NOMO-1 (cell line): ENCODE results near the gene EDN3.

Source experiments
- DNase-seq, 2 experiments: peaks; one replicate each; lab custom pipeline; 2025; ENCODE audit not compliant: unreplicated experiment in 2 of 2; lab: John Stamatoyannopoulos, UW

EDN3 gene

GRCh38 chr20:59360934-59361333, 60.5 kb downstream of the EDN3 start:
- no peak for DNase-seq

- DNase-seq: no peak
Observed at GRCh38 chr20:59361411-59361810, 61.0 kb downstream of the EDN3 start.

- DNase-seq: no peak
Observed at GRCh38 chr20:59363101-59363500, 62.7 kb downstream of the EDN3 start.

GRCh38 chr20:59364611-59365010, 64.2 kb downstream of the EDN3 start:
- no peak for DNase-seq

- no peak for DNase-seq
Observed at GRCh38 chr20:59365611-59366285, 65.3 kb downstream of the EDN3 start.

- DNase-seq: no peak
Observed at GRCh38 chr20:59371431-59371830, 71.0 kb downstream of the EDN3 start.

- DNase-seq: no peak
Observed at GRCh38 chr20:59374261-59374660, 73.8 kb downstream of the EDN3 start.

GRCh38 chr20:59375541-59375940, 75.1 kb downstream of the EDN3 start:
- DNase-seq: no peak
